GM18498 (cell line): ENCODE data around the gene LAYN.
A peak's percentile ranks its signal among the peaks of the same experiment; 100 is the strongest.

Source experiments
- ATAC-seq: cut with Tn5 transposase; IDR thresholded peaks from one replicate; pipeline ENCODE4 v1.9.1; 2021; ENCODE audit warnings: mild to moderate bottlenecking, moderate library complexity; ENCODE audit not compliant: unreplicated experiment

The LAYN gene

GRCh38 chr11:111540114-111540936, at the start of gene LAYN:
Gene LAYN (plus strand): TSS chr11:111540720. CDS start chr11:111540844, 124 bp downstream.
- no peak for ATAC-seq

- ATAC-seq = no peak
Observed at GRCh38 chr11:111494040-111494439, 46.5 kb upstream of the LAYN start.

- ATAC-seq = no peak
Observed at GRCh38 chr11:111499483-111499882, 41.0 kb upstream of the LAYN start.

- ATAC-seq = no peak
Observed at GRCh38 chr11:111500481-111500880, 40.0 kb upstream of the LAYN start.

- ATAC-seq = no peak
Observed at GRCh38 chr11:111502611-111503010, 37.9 kb upstream of the LAYN start.

GRCh38 chr11:111510311-111510710, 30.2 kb upstream of the LAYN start:
- no peak for ATAC-seq

GRCh38 chr11:111512296-111513239, 28.0 kb upstream of the LAYN start, which contains the start of gene BTG4:
Gene BTG4 (minus strand): TSS chr11:111512386. CDS start chr11:111498776, 13,610 bp downstream.
- ATAC-seq = peak; percentile 45

- peak; percentile 21 for ATAC-seq
Observed at GRCh38 chr11:111513240-111513605, 27.3 kb upstream of the LAYN start.

- no peak for ATAC-seq
Observed at GRCh38 chr11:111514216-111515031, 26.1 kb upstream of the LAYN start, which contains the start of gene HOATZ. Gene HOATZ (plus strand): TSS chr11:111514778. CDS start chr11:111514785, 7 bp downstream.

- ATAC-seq = no peak
Observed at GRCh38 chr11:111515591-111515990, 24.9 kb upstream of the LAYN start.

- no peak for ATAC-seq
Observed at GRCh38 chr11:111518668-111519067, 21.9 kb upstream of the LAYN start.

GRCh38 chr11:111520560-111520959, 20.0 kb upstream of the LAYN start:
- no peak for ATAC-seq

GRCh38 chr11:111521135-111521534, 19.4 kb upstream of the LAYN start:
- no peak for ATAC-seq

GRCh38 chr11:111522426-111522825, 18.1 kb upstream of the LAYN start:
- ATAC-seq = no peak

GRCh38 chr11:111523343-111523742, 17.2 kb upstream of the LAYN start:
- no peak for ATAC-seq

GRCh38 chr11:111524056-111524455, 16.5 kb upstream of the LAYN start:
- no peak for ATAC-seq

- ATAC-seq = no peak
Observed at GRCh38 chr11:111525456-111525855, 15.1 kb upstream of the LAYN start.

GRCh38 chr11:111526501-111526900, 14.0 kb upstream of the LAYN start:
- peak; percentile 48 for ATAC-seq

GRCh38 chr11:111527279-111527678, 13.2 kb upstream of the LAYN start:
- no peak for ATAC-seq

- ATAC-seq = no peak
Observed at GRCh38 chr11:111528557-111528956, 12.0 kb upstream of the LAYN start.

GRCh38 chr11:111530091-111530490, 10.4 kb upstream of the LAYN start:
- ATAC-seq = no peak
